Measurements from ENCODE around the gene KCTD17.

Gene KCTD17

DNA sequence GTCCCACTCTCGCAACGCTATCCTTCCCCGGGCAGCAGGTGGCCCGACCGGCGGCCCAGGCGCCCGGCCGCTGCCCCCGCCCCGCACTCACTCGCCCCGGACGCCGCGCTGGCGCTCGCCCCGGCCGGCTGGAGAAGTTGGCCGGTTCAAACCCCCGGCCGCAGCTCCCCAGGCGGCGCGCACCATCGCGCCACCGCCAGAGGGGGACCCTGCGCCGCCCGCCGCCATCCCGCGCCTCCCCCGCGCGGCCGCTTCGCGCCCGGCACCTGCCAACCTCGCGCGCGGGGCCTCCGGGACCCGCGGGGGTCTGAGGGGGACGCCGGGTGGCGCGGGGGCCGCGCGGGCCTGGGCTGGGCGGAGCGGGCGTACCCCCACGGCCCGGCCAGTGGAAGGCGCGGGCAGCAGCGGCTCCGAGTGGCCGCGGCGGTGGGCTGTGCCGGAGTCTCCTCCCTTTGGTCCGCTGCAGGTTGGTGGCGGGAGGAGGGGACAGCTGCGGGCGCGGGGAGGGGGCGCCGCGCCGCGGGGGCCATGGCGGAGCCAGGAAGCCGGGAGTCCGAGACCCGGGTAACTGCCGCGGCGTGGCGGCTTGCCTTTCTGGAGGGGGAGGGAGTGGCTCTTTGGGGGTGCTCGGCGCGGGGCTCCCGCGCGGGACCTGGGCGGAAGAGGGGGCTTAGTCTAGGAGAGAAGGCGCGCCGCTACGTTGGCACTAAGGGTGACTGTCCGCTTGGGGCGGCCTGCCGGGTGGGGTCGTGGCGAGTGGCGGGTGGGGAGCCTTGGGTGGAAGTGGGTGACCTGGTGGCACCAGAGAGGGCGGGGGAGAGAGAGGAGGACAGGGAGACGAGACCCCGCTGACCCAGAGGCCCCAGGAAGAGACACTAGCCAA lies 32.0 kb upstream of the KCTD17 start, which contains the start of the genes MPST and TST:
Gene MPST (plus strand): TSS at position 434 of the 883 bp plus-strand sequence. CDS start 95 bp downstream, at position 529.
Gene TST (minus strand): TSS at position 139 of the 883 bp plus-strand sequence. CDS start 715 bp downstream, outside the sequence.
- peak; percentile 58 for TF ChIP-seq POLR2AphosphoS5 (IDR thresholded peaks at IDR 0.05; ENCODE audit: low read depth, low read length)
- TF ChIP-seq, protein P1, sequence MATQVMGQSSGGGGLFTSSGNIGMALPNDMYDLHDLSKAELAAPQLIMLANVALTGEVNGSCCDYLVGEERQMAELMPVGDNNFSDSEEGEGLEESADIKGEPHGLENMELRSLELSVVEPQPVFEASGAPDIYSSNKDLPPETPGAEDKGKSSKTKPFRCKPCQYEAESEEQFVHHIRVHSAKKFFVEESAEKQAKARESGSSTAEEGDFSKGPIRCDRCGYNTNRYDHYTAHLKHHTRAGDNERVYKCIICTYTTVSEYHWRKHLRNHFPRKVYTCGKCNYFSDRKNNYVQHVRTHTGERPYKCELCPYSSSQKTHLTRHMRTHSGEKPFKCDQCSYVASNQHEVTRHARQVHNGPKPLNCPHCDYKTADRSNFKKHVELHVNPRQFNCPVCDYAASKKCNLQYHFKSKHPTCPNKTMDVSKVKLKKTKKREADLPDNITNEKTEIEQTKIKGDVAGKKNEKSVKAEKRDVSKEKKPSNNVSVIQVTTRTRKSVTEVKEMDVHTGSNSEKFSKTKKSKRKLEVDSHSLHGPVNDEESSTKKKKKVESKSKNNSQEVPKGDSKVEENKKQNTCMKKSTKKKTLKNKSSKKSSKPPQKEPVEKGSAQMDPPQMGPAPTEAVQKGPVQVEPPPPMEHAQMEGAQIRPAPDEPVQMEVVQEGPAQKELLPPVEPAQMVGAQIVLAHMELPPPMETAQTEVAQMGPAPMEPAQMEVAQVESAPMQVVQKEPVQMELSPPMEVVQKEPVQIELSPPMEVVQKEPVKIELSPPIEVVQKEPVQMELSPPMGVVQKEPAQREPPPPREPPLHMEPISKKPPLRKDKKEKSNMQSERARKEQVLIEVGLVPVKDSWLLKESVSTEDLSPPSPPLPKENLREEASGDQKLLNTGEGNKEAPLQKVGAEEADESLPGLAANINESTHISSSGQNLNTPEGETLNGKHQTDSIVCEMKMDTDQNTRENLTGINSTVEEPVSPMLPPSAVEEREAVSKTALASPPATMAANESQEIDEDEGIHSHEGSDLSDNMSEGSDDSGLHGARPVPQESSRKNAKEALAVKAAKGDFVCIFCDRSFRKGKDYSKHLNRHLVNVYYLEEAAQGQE (IDR thresholded peaks at IDR 0.05; ENCODE audit: insufficient read depth in 1 of 2, low read depth in 2 of 2, low read length in 2 of 2) = no peak
- TF ChIP-seq FOXP2 (optimal IDR thresholded peaks at IDR 0.05; ENCODE audit: borderline replicate concordance, extremely low read depth, extremely low read length, insufficient read depth) = peak; percentile 14
- peak; percentile 90; the same call in 1 of the 2 replicates for TF ChIP-seq TAF1 (IDR thresholded peaks at IDR 0.05; ENCODE audit: borderline replicate concordance, insufficient read depth, low read length)

GRCh38 chr22:37020192-37020479 lies 31.4 kb upstream of the KCTD17 start:
- TF ChIP-seq POLR2AphosphoS5 (IDR thresholded peaks at IDR 0.05; ENCODE audit: low read depth, low read length) (0 out of 2 replicates have a peak, but pooled peaks have one; percentile 5), FOXP2 (optimal IDR thresholded peaks at IDR 0.05; ENCODE audit: borderline replicate concordance, extremely low read depth, extremely low read length, insufficient read depth) (no peak)
- TF ChIP-seq, protein P1 (IDR thresholded peaks at IDR 0.05; ENCODE audit: insufficient read depth in 1 of 2, low read depth in 2 of 2, low read length in 2 of 2) = no peak

GRCh38 chr22:37021041-37021440 lies 30.5 kb upstream of the KCTD17 start:
- TF ChIP-seq, protein P1 (IDR thresholded peaks at IDR 0.05; ENCODE audit: insufficient read depth in 1 of 2, low read depth in 2 of 2, low read length in 2 of 2) = no peak
- TF ChIP-seq TAF1 (IDR thresholded peaks at IDR 0.05; ENCODE audit: borderline replicate concordance, insufficient read depth, low read length) = no peak
- no peak for TF ChIP-seq SIN3A (IDR thresholded peaks at IDR 0.05; ENCODE audit: borderline replicate concordance, insufficient read depth, low read length)
- no peak for TF ChIP-seq POLR2AphosphoS5 (IDR thresholded peaks at IDR 0.05; ENCODE audit: low read depth, low read length)
- no peak for TF ChIP-seq FOXP2 (optimal IDR thresholded peaks at IDR 0.05; ENCODE audit: borderline replicate concordance, extremely low read depth, extremely low read length, insufficient read depth)

- TF ChIP-seq FOXP2 (optimal IDR thresholded peaks at IDR 0.05; ENCODE audit: borderline replicate concordance, extremely low read depth, extremely low read length, insufficient read depth) = no peak
These were observed 29.6 kb upstream of the KCTD17 start for GRCh38 chr22:37021710-37022482.

GRCh38 chr22:37022483-37023337 lies 28.8 kb upstream of the KCTD17 start:
- TF ChIP-seq POLR2AphosphoS5 (IDR thresholded peaks at IDR 0.05; ENCODE audit: low read depth, low read length) = no peak
- TF ChIP-seq FOXP2 (optimal IDR thresholded peaks at IDR 0.05; ENCODE audit: borderline replicate concordance, extremely low read depth, extremely low read length, insufficient read depth) = no peak
- no peak for TF ChIP-seq TAF1 (IDR thresholded peaks at IDR 0.05; ENCODE audit: borderline replicate concordance, insufficient read depth, low read length)
- no peak for TF ChIP-seq SIN3A (IDR thresholded peaks at IDR 0.05; ENCODE audit: borderline replicate concordance, insufficient read depth, low read length)
- TF ChIP-seq, protein P1 (IDR thresholded peaks at IDR 0.05; ENCODE audit: insufficient read depth in 1 of 2, low read depth in 2 of 2, low read length in 2 of 2) = no peak

Data from PFSK-1 (cell line).